ENCODE measurements around the gene SIRPA. TPM values are rescaled to one million over a fixed set of nuclear protein-coding genes. Genes with fewer than 3 reads are reported as not detected.
A peak's percentile ranks its signal among the peaks of the same experiment; 100 is the strongest.

Gene SIRPA
- total RNA-seq, 1 experiment from 2014 or later = 8.9 TPM

- no peak for TF ChIP-seq ZNF425 (CRISPR knock-in tag; conservative IDR thresholded peaks at IDR 0.05)
- TF ChIP-seq ELF4 (CRISPR knock-in tag; IDR thresholded peaks at IDR 0.05; ENCODE audit: low read depth) = no peak
- TF ChIP-seq, protein P1, sequence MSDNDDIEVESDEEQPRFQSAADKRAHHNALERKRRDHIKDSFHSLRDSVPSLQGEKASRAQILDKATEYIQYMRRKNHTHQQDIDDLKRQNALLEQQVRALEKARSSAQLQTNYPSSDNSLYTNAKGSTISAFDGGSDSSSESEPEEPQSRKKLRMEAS (CRISPR knock-in tag; IDR thresholded peaks at IDR 0.05) = peak; percentile 92
- TF ChIP-seq HMGA2 (CRISPR knock-in tag; IDR thresholded peaks at IDR 0.05) = no peak
- TF ChIP-seq, protein P2, sequence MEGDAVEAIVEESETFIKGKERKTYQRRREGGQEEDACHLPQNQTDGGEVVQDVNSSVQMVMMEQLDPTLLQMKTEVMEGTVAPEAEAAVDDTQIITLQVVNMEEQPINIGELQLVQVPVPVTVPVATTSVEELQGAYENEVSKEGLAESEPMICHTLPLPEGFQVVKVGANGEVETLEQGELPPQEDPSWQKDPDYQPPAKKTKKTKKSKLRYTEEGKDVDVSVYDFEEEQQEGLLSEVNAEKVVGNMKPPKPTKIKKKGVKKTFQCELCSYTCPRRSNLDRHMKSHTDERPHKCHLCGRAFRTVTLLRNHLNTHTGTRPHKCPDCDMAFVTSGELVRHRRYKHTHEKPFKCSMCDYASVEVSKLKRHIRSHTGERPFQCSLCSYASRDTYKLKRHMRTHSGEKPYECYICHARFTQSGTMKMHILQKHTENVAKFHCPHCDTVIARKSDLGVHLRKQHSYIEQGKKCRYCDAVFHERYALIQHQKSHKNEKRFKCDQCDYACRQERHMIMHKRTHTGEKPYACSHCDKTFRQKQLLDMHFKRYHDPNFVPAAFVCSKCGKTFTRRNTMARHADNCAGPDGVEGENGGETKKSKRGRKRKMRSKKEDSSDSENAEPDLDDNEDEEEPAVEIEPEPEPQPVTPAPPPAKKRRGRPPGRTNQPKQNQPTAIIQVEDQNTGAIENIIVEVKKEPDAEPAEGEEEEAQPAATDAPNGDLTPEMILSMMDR (IDR thresholded peaks at IDR 0.05) = peak; percentile 89
- TF ChIP-seq ZNF396 (CRISPR knock-in tag; IDR thresholded peaks at IDR 0.05; ENCODE audit: borderline replicate concordance) = no peak
- TF ChIP-seq FOXJ3 (CRISPR knock-in tag; IDR thresholded peaks at IDR 0.05; ENCODE audit: borderline replicate concordance) = no peak
Observed at GRCh38 chr20:1965520-1966351, 70.5 kb downstream of the SIRPA start (continued).

DNA sequence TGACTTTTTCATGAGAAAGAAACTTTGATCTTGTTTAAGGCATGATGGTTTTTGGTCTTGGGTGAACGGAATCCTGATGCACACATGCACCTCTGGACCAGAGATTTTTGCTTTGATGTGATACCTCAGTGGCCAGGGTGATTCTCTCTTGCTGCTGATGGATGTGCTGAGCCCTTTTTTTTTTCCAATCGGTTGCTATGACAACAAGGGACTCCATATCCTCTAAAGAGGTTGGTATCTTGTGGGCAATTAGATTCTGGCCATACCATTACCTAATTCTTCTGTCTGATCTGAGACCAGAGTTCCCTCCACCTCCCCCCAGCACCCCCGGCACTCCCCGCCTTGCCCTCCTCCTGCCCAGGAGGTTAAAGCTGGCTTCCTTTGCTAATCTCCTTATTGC lies 73.8 kb downstream of the SIRPA start:
- ChIA-PET CTCF (interaction anchor here (1.2 to 1.8 kb wide), 3 partner anchors 24 to 125 kb away, joined by 4 to 10 read pairs (median 6); no protein-coding TSS in a partner anchor), POLR2A (interaction anchor here (0.6 kb wide), 1 partner anchor 339 kb away, joined by 6 read pairs; no protein-coding TSS in a partner anchor)
- H3K4me1 Mint-ChIP-seq = peaks cover 41% of the 10 kb centered on the region
- H3K4me3 Mint-ChIP-seq = no peak overlapping the region
- DNase-seq (ENCODE audit: low spot score) (no peak), ATAC-seq (no peak)
- peaks cover 17% of the 10 kb centered on the region for H3K27me3 Mint-ChIP-seq (ENCODE audit: low read depth)
- H3K36me3 Mint-ChIP-seq = no peaks in the 10 kb centered on the region
- no peak overlapping the region for H3K27ac Mint-ChIP-seq
- TF ChIP-seq FOXK1 (CRISPR knock-in tag; IDR thresholded peaks at IDR 0.05) (no peak), MYBL2 (CRISPR knock-in tag; IDR thresholded peaks at IDR 0.05) (no peak), CREM (CRISPR knock-in tag; IDR thresholded peaks at IDR 0.05) (no peak), ZMAT4 (CRISPR knock-in tag; IDR thresholded peaks at IDR 0.05) (no peak), MLX (CRISPR knock-in tag; IDR thresholded peaks at IDR 0.05) (no peak), ESRRA (CRISPR knock-in tag; IDR thresholded peaks at IDR 0.05; ENCODE audit: borderline replicate concordance) (no peak), ATF6 (CRISPR knock-in tag; IDR thresholded peaks at IDR 0.05) (no peak), USF2 (CRISPR knock-in tag; IDR thresholded peaks at IDR 0.05) (no peak), ATF3 (CRISPR knock-in tag; conservative IDR thresholded peaks at IDR 0.05) (no peak), ERG (CRISPR knock-in tag; IDR thresholded peaks at IDR 0.05) (no peak)
- TF ChIP-seq, protein P3, sequence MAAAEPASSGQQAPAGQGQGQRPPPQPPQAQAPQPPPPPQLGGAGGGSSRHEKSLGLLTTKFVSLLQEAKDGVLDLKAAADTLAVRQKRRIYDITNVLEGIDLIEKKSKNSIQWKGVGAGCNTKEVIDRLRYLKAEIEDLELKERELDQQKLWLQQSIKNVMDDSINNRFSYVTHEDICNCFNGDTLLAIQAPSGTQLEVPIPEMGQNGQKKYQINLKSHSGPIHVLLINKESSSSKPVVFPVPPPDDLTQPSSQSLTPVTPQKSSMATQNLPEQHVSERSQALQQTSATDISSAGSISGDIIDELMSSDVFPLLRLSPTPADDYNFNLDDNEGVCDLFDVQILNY (CRISPR knock-in tag; IDR thresholded peaks at IDR 0.05) = no peak
- TF ChIP-seq, protein P4, sequence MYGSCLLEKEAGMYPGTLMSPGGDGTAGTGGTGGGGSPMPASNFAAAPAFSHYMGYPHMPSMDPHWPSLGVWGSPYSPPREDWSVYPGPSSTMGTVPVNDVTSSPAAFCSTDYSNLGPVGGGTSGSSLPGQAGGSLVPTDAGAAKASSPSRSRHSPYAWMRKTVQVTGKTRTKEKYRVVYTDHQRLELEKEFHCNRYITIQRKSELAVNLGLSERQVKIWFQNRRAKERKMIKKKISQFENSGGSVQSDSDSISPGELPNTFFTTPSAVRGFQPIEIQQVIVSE (CRISPR knock-in tag; IDR thresholded peaks at IDR 0.05; ENCODE audit: borderline replicate concordance) = no peak
- 0 out of 2 replicates have a peak, but pooled peaks cover 5% of the 10 kb centered on the region for H3K9me3 Mint-ChIP-seq
